DND-41 (cell line): ENCODE results near the gene DUSP5.

ENCODE experiments used
- EZH2 ChIP-seq: IDR thresholded peaks from 3 replicates; pipeline ENCODE4 v1.6.1; 2012; ENCODE audit warnings: borderline replicate concordance, low read depth, mild to moderate bottlenecking, moderate library complexity, low read length, inconsistent platforms; ENCODE audit not compliant: severe bottlenecking
- TF ChIP-seq, protein P1 (sequence below): IDR thresholded peaks from 2 replicates; pipeline ENCODE4 v1.5.1; 2012; ENCODE audit warnings: borderline replicate concordance, low read length, moderate library complexity, mild to moderate bottlenecking; ENCODE audit not compliant: poor library complexity, severe bottlenecking; ENCODE audit errors: extremely low read depth

DNA sequence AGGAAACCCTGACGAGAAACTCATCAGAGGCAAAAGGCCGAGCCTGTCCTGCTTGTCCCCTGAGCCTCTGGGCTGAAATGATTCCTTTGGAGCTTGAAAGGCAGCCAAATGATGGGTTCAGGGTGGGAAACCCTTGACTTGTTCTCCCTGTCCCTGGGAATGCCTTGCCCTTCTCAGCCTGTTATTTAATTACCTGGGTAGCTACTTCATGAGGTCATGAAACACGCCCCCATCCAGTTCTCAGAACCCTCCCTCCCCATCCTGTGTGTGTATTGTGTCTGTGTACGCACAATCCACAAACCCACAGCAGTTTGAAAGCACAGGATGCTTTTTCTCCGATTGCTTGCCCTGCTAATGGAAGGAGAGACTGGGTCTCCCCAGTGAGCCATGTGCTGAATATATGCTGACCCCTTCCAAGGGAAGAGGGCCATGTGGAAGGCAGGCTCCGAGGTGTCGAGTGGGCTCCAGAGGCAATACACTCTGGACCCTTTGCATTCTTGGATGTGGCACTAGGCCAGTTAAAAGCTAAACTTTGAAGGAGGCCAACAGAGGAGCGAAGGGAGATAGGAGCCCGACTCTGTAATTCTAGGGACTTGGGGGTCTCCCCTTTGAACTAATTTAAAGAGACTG, 10.6 kb downstream of the DUSP5 start:
- TF ChIP-seq, protein P1, sequence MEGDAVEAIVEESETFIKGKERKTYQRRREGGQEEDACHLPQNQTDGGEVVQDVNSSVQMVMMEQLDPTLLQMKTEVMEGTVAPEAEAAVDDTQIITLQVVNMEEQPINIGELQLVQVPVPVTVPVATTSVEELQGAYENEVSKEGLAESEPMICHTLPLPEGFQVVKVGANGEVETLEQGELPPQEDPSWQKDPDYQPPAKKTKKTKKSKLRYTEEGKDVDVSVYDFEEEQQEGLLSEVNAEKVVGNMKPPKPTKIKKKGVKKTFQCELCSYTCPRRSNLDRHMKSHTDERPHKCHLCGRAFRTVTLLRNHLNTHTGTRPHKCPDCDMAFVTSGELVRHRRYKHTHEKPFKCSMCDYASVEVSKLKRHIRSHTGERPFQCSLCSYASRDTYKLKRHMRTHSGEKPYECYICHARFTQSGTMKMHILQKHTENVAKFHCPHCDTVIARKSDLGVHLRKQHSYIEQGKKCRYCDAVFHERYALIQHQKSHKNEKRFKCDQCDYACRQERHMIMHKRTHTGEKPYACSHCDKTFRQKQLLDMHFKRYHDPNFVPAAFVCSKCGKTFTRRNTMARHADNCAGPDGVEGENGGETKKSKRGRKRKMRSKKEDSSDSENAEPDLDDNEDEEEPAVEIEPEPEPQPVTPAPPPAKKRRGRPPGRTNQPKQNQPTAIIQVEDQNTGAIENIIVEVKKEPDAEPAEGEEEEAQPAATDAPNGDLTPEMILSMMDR = no peak
- TF ChIP-seq EZH2 = no peak
